GM21737 (cell line): ENCODE measurements around the gene TGM4.
"Not testable (repeated sequence)": the region's sequence is repeated elsewhere in the genome, so short reads cannot be mapped to it uniquely, and the experiment has no call there.

Source experiments
- ATAC-seq: cut with Tn5 transposase; IDR thresholded peaks from one replicate; pipeline ENCODE4 v1.9.1; 2021; ENCODE audit warnings: mild to moderate bottlenecking, moderate library complexity; ENCODE audit not compliant: unreplicated experiment

Gene TGM4

DNA sequence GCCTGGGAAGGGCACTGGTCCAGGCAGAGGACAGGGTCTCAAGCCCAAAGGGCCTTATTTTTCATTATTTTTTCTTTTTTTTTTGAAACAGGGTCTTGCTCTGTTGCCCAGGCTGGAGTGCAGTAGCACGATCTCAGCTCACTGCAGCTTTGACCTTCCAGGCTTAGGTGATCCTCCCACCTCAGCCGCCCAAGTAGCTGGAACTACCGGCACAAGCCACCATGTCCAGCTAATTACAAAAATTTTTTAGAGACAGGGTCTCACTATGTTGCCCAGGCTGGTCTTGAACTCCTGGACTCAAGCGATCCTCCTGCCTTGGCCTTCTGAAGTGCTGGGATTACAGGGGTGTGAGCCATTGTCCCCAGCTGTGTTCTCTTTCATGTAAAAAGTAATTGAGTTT, 75.4 kb downstream of the TGM4 start:
- ATAC-seq, result not testable (repeated sequence)

GRCh38 chr3:44950275-44950734, 75.9 kb downstream of the TGM4 start:
- no peak for ATAC-seq

DNA sequence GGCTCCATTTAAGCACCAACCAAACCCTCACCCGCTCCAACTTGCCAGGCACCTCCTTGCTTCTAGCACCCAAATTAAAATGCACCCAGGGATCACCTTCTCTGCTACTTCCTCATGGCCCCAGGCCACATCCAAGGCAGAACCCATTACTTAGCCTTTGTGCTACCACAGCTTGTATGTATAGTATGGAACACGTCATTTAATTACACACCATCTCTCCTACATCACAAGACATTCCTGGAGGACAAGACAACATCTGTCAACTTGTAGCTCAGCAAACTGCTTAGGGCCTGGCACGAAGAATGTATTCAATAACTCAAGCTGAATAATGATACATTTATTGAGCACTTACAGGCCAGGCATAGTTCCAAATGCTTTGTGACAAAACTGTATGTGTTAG, 78.3 kb downstream of the TGM4 start:
- ATAC-seq, result no peak

DNA sequence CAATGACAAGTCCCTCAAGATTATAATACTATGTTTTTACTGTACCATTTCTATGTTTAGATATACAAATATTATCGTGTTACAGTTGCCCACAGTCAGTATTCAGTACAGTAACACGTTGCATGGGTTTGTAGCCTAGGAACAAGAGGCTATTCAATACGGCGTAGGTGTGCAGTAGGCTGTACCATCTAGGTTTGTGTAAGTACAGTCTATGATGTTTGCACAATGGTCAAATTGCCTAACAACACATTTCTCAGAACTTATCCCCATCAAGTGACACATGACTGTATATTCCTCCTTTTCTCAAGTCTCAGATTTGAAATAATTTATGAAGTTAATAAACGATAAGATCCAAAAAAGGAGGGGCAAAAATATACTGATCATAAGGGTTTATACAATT, 79.9 kb downstream of the TGM4 start:
- no peak for ATAC-seq

GRCh38 chr3:44954962-44955361, 80.6 kb downstream of the TGM4 start:
- ATAC-seq, result peak; percentile 57

GRCh38 chr3:44955917-44956316, 81.5 kb downstream of the TGM4 start:
- ATAC-seq, result no peak

- no peak for ATAC-seq
These were observed 83.6 kb downstream of the TGM4 start for GRCh38 chr3:44957986-44958385.

GRCh38 chr3:44958386-44958785, 84.0 kb downstream of the TGM4 start:
- no peak for ATAC-seq

GRCh38 chr3:44960387-44961026, 86.1 kb downstream of the TGM4 start:
- ATAC-seq, result no peak

- ATAC-seq, result no peak
These were observed 87.5 kb downstream of the TGM4 start for GRCh38 chr3:44961888-44962287.

DNA sequence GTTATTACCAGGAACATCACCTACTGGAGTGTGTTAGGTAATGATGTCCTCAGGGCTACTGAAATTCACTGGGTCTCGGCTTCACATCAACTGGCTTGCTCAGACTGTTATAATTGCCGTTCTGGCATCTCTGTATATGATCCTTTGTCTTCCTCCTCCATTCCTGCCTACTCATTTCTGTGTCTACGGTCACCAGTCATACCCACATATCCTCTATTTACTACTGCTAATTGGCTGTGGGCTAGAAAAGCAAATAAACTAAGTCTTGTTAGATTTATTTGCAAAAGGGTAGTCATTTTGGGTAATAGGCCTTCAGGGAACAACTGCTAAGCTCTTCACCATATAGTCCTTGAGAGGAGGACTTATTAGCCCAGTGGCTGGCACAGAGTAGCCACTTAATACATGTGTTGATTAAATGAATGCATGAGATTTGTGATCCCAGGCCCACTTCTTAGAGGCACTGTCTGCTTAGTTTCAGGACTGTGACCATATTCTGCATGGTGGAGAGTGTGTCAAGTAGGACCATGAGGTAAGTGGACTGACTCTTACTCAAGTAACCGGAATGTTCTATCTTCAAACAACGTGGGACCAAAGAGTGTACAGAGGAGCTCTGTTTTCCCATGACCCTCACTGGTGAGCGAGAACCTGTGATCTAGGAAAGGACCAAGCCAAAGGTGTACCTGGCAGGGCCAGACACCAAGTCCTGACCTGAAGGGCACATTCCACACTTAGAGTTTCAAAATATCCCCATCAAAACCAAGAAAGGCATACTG, 88.4 kb downstream of the TGM4 start:
- no peak for ATAC-seq

- no peak for ATAC-seq
These were observed 89.3 kb downstream of the TGM4 start for GRCh38 chr3:44963571-44964325.
